SU-DHL-6 (cell line): ENCODE results near the gene SARDH.

Source experiments
- CTCF ChIP-seq: fragments of 200-600 bp; sonication (generic); IDR thresholded peaks from one replicate; pipeline ENCODE4 v1.5.1; 2017; ENCODE audit warnings: antibody characterized with exemption, mild to moderate bottlenecking, low read length, moderate library complexity; ENCODE audit not compliant: insufficient read depth, poor library complexity, severe bottlenecking
- EZH2phosphoT487 ChIP-seq: fragments of 200-600 bp; sonication (generic), shearing (Covaris generic); conservative IDR thresholded peaks from 2 replicates; pipeline ENCODE4 v1.6.1; 2018; ENCODE audit warnings: mild to moderate bottlenecking, antibody characterized with exemption, low read length, moderate library complexity, mixed read lengths

- TF ChIP-seq CTCF (no peak), EZH2phosphoT487 (no peak)
Observed at GRCh38 chr9:133679056-133679455, 59.1 kb downstream of the SARDH start.
